OCI-LY1 (cell line): ENCODE results near the gene MKI67.

Experiments
- H2AFZ ChIP-seq: fragments of 200-600 bp; sonication (generic), shearing (Covaris generic); 2 replicates; pipeline ENCODE4 v1.6.0; 2014; ENCODE audit warnings: antibody characterized with exemption, mild to moderate bottlenecking, low read length
- H3F3A ChIP-seq: fragments of 200-600 bp; sonication (generic), shearing (Covaris generic); 2 replicates; pipeline ENCODE4 v1.6.0; 2014; ENCODE audit warnings: mild to moderate bottlenecking, antibody characterized with exemption, low read length, moderate library complexity; ENCODE audit not compliant: insufficient read depth
- H3K27ac ChIP-seq: fragments of 200-600 bp; sonication (generic); 2 replicates; pipeline ENCODE4 v1.5.1; 2014; ENCODE audit warnings: low read length, mixed run types, mild to moderate bottlenecking, low read depth; ENCODE audit not compliant: poor library complexity, severe bottlenecking
- H3K27me3 ChIP-seq: fragments of 200-600 bp; sonication (generic); 2 replicates; pipeline ENCODE4 v1.6.0; 2014; ENCODE audit warnings: antibody characterized with exemption, mild to moderate bottlenecking, low read length, moderate library complexity; ENCODE audit not compliant: insufficient read depth
- H3K36me3 ChIP-seq: fragments of 200-600 bp; sonication (generic); 2 replicates; pipeline ENCODE4 v1.6.1; 2014; ENCODE audit warnings: mild to moderate bottlenecking, antibody characterized with exemption, low read length, moderate library complexity, mixed read lengths; ENCODE audit not compliant: insufficient read depth
- H3K4me1 ChIP-seq: fragments of 200-600 bp; sonication (generic); 2 replicates; pipeline ENCODE4 v1.5.1; 2014; ENCODE audit warnings: mild to moderate bottlenecking, low read length, moderate library complexity; ENCODE audit not compliant: insufficient read depth, severe bottlenecking
- H3K4me2 ChIP-seq: fragments of 200-600 bp; sonication (generic), shearing (Covaris generic); 2 replicates; pipeline ENCODE4 v1.6.1; 2014; ENCODE audit warnings: low read length
- H3K4me3 ChIP-seq: fragments of 200-600 bp; sonication (generic); 2 replicates; pipeline ENCODE4 v1.5.1; 2014; ENCODE audit warnings: low read length, low read depth, mild to moderate bottlenecking, mixed read lengths; ENCODE audit not compliant: poor library complexity, severe bottlenecking
- H3K79me2 ChIP-seq: fragments of 200-600 bp; shearing (Covaris generic); 2 replicates; pipeline ENCODE4 v1.6.1; 2016; ENCODE audit warnings: mixed run types, low read length, mixed read lengths; ENCODE audit not compliant: insufficient read depth
- H3K9ac ChIP-seq: fragments of 200-600 bp; sonication (generic), shearing (Covaris generic); 2 replicates; pipeline ENCODE4 v1.6.1; 2014; ENCODE audit warnings: mild to moderate bottlenecking, low read length, mixed read lengths
- H3K9me2 ChIP-seq: fragments of 200-600 bp; sonication (generic), shearing (Covaris generic); 2 replicates; pipeline ENCODE4 v1.6.1; 2014; ENCODE audit warnings: low read depth, mild to moderate bottlenecking, low read length, mixed read lengths
- H3K9me3 ChIP-seq: fragments of 200-600 bp; shearing (Covaris generic); 2 replicates; pipeline ENCODE4 v1.6.1; 2014; ENCODE audit warnings: low read length, mixed read lengths
- H4K20me1 ChIP-seq: fragments of 200-600 bp; sonication (generic), shearing (Covaris generic); 2 replicates; pipeline ENCODE4 v1.6.0; 2016; ENCODE audit warnings: mild to moderate bottlenecking, low read length; ENCODE audit not compliant: insufficient read depth
- EZH2 ChIP-seq: fragments of 200-600 bp; sonication (generic), shearing (Covaris generic); IDR thresholded peaks from 2 replicates; pipeline ENCODE4 v1.8.0; 2017; ENCODE audit warnings: borderline replicate concordance, mixed run types, mild to moderate bottlenecking, antibody characterized with exemption, low read length, moderate library complexity, mixed read lengths
- TF ChIP-seq, protein P1 (sequence below): fragments of 200-600 bp; sonication (generic), shearing (Covaris generic); IDR thresholded peaks from 2 replicates; pipeline ENCODE4 v1.5.1; 2017; ENCODE audit warnings: mild to moderate bottlenecking, antibody characterized with exemption, low read length, moderate library complexity, mixed read lengths

Gene MKI67

DNA sequence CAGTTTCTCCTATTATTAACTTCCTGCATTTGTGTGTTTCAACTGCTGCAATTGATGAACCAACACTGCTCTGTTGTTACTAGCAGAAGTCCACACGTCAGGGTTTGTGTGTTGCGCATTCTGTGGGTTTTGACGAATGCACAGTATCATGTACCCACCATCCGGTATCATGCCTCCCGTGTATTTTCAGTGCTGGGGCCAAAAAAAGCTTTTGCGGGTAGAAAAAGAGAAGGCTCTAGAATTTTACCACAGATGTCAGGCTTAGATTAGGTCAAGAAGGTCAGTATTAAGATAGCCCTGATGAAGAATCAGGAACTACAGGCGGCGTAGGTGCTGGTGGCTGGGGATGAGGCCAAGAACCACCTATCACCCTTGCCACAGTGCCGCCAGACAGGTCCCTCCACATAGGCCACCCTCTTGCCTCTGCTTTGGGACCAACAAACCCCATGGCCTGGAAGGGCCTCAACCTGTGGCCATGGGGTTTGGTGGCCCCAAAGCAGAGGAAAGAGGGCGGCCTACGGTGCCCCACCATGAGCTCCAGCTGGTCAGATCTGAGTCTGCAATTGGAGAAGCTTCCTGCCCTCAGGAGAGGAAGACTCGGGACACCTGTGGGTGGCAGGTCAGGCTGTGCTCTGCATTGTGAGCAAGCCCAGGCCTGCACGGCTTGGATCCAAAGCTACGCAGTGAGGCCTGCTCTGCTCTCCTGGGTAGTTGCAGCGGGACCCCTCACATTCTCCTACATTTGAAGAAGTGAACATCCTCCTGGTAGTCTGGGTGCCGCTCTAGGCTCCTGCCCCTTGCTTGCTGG lies 71.9 kb downstream of the MKI67 start:
- Histone ChIP-seq H3K4me3 (no peak overlapping the region), H3K9me3 (no peaks in the 10 kb centered on the region), H3K79me2 (no peaks in the 10 kb centered on the region), H3K27me3 (no peaks in the 10 kb centered on the region), H3K9ac (no peak overlapping the region), H3K4me1 (peaks cover 24% of the 10 kb centered on the region), H3K36me3 (peaks cover 46% of the 10 kb centered on the region; the same call in 1 of the 2 replicates), H3K9me2 (no peaks in the 10 kb centered on the region), H3K27ac (no peak overlapping the region), H2AFZ (no peak overlapping the region), H3K4me2 (no peak overlapping the region), H3F3A (no peaks in the 10 kb centered on the region), H4K20me1 (no peaks in the 10 kb centered on the region)
- TF ChIP-seq, protein P1, sequence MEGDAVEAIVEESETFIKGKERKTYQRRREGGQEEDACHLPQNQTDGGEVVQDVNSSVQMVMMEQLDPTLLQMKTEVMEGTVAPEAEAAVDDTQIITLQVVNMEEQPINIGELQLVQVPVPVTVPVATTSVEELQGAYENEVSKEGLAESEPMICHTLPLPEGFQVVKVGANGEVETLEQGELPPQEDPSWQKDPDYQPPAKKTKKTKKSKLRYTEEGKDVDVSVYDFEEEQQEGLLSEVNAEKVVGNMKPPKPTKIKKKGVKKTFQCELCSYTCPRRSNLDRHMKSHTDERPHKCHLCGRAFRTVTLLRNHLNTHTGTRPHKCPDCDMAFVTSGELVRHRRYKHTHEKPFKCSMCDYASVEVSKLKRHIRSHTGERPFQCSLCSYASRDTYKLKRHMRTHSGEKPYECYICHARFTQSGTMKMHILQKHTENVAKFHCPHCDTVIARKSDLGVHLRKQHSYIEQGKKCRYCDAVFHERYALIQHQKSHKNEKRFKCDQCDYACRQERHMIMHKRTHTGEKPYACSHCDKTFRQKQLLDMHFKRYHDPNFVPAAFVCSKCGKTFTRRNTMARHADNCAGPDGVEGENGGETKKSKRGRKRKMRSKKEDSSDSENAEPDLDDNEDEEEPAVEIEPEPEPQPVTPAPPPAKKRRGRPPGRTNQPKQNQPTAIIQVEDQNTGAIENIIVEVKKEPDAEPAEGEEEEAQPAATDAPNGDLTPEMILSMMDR = no peak
- no peak for TF ChIP-seq EZH2

DNA sequence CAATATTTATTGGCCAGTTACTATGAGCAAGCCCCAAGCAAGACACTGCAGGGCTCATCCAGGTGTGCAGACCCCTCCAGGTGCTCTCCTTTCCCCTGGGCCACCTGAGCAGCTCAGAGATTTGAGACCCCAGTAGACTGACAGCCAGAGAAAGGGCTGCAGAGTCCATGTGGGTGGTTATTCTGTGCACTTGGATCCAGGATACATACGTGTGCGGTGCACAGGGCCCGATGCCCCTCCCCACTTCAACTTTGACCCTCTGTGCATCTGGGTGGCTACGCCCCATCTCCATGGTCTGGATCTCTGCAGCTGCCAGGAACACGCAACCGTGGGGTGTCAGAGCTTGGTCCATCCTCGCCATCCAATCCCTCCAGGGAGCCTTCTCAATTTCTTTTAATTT lies 72.9 kb downstream of the MKI67 start:
- Histone ChIP-seq H3F3A (no peaks in the 10 kb centered on the region), H3K9me2 (no peaks in the 10 kb centered on the region), H3K27ac (no peak overlapping the region), H3K9ac (no peak overlapping the region), H3K4me3 (no peak overlapping the region), H3K36me3 (peaks cover 46% of the 10 kb centered on the region; the same call in 1 of the 2 replicates), H3K4me1 (peaks cover 24% of the 10 kb centered on the region), H3K9me3 (no peaks in the 10 kb centered on the region), H3K4me2 (no peak overlapping the region), H2AFZ (no peak overlapping the region), H4K20me1 (no peaks in the 10 kb centered on the region), H3K27me3 (no peaks in the 10 kb centered on the region), H3K79me2 (no peaks in the 10 kb centered on the region)
- no peak for TF ChIP-seq EZH2
- TF ChIP-seq, protein P1 = no peak

DNA sequence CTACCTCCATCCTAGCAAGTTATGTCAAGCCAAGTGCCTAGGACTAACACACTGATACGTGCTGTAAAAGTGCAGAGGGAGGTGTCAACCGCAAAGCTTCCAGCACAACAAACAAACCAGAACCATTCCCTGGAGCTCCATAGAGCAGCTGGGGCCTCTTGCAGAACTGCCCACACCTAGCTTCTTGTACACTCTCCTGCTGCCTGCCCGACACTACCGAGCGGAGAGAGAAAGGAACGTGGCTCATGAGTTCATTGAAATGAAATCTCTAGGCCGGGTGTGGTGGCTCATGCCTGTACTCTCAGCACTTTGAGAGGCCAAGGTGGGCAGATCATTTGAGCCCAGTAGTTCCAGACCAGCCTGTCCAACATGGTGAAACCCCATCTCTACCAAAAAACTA lies 73.5 kb downstream of the MKI67 start:
- H3F3A ChIP-seq = no peaks in the 10 kb centered on the region

More for the DNA sequence above, 73.5 kb downstream of the MKI67 start:
- Histone ChIP-seq H3K79me2 (no peaks in the 10 kb centered on the region), H2AFZ (no peak overlapping the region), H3K27ac (no peak overlapping the region), H3K4me3 (no peak overlapping the region), H3K4me2 (no peak overlapping the region), H3K9me2 (no peaks in the 10 kb centered on the region), H3K27me3 (no peaks in the 10 kb centered on the region), H4K20me1 (no peaks in the 10 kb centered on the region), H3K4me1 (peaks cover 27% of the 10 kb centered on the region), H3K9ac (no peak overlapping the region), H3K36me3 (peaks cover 42% of the 10 kb centered on the region; the same call in 1 of the 2 replicates), H3K9me3 (no peaks in the 10 kb centered on the region)
- TF ChIP-seq EZH2 = no peak
- TF ChIP-seq, protein P1 = no peak
